ENCODE results near the gene ROR1.

The ROR1 gene

GRCh38 chr1:63861052-63861691 is 87.4 kb downstream of the ROR1 start:
- DNase-seq: no peak

- no peak for DNase-seq
These were observed 89.3 kb downstream of the ROR1 start for GRCh38 chr1:63863145-63863544.

- DNase-seq: no peak
These were observed 90.4 kb downstream of the ROR1 start for GRCh38 chr1:63864224-63864641.

GRCh38 chr1:63865561-63865960 is 91.7 kb downstream of the ROR1 start:
- no peak for DNase-seq

DNA sequence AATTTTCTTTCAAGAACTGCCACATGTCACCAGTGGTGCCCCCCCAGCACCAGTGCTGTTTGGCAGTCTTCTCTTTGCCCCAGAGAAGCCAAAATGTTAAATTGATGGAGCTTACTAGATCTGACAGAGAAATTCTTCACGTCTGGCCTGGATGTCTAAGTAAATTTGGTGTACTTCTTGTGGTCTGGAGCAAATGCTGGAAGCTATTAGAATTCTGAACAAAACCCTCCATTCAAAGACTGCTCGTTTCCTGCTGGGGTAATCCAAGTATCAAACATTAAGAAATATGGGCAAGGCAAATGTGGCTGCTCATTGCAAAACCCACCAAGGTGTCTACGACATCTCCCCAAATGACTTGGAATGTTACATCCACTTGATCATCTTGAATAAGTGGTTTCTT is 92.3 kb downstream of the ROR1 start:
- DNase-seq: no peak

GRCh38 chr1:63867429-63868176 is 93.8 kb downstream of the ROR1 start:
- DNase-seq: no peak

- DNase-seq: no peak
These were observed 94.5 kb downstream of the ROR1 start for GRCh38 chr1:63868268-63868781.

GRCh38 chr1:63870152-63870551 is 96.3 kb downstream of the ROR1 start:
- DNase-seq: no peak

DNA sequence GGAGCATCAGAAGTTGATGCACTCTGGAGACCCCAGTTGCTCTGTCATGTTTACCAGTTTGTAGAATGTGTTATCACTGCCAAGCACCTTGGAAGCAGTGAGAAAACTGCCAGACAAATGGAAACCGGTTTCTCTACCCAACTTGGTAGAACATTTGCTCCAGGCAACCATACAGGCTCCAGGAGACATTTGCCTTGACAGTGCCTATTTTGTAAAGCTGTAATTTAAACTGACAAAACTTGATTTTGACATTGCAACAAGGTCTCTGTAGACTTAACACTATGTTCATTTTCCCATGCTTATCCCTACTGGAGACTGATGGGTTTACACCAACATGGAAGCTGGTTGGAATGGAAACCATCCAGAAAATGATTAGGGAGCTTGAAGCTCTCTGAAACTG is 97.6 kb downstream of the ROR1 start:
- no peak for DNase-seq

GRCh38 chr1:63873751-63874150 is 99.9 kb downstream of the ROR1 start:
- DNase-seq: no peak

- no peak for DNase-seq
These were observed 100.6 kb downstream of the ROR1 start for GRCh38 chr1:63874278-63874880.

- DNase-seq: no peak
These were observed 101.8 kb downstream of the ROR1 start for GRCh38 chr1:63875636-63876035.

- no peak for DNase-seq
These were observed 103.4 kb downstream of the ROR1 start for GRCh38 chr1:63877021-63877767.

- no peak for DNase-seq
These were observed 104.0 kb downstream of the ROR1 start for GRCh38 chr1:63877816-63878215.

DNA sequence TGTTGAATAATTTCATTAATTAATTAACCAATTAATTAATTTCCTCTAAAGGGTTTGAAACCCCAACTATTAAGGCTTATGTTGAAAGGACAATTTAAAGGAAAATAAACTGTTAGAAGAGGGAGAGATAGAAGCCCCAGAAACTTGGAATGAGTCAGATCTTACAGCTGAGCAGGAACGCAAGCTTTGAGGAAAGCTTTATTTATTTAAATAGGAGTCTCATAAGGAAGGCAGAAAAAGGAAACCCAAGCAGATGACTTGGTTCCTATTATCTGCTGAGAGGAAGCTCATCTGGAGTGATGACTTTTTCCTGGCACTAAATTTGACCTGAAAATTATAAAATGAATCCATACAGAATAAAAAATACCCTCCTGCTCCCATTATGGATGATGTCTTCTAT is 105.1 kb downstream of the ROR1 start:
- DNase-seq: peak in 2 of 3 donors; percentile 7 to 8

DNA sequence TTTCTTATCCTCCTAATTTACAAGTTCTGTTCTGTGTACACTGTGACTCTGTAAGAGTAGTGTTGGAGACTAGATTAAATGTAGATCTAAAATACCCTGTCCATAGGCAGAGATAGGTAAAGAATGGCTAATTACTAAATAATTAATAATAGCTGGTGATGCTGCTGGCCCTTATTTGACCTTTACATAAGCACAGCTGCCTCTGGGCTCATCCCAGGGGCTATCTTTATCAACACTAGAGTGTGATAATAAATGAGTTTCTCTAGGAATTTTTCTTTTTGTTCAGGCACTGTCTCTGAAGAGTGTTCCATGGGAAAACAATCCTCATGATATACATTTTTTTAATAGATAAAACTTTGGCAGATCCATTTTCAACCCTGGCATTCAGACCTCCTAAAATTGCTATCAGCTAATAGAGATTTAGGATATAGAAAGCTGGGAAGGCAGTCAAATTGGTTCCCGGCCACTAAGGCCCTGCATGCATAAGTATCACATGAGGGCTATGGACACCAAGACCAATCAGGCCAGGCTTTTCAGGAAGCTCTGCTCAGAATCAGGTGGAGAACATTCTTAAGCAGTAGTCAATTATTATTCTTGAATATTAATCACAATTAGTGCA is 107.2 kb downstream of the ROR1 start:
- no peak for DNase-seq

DNA sequence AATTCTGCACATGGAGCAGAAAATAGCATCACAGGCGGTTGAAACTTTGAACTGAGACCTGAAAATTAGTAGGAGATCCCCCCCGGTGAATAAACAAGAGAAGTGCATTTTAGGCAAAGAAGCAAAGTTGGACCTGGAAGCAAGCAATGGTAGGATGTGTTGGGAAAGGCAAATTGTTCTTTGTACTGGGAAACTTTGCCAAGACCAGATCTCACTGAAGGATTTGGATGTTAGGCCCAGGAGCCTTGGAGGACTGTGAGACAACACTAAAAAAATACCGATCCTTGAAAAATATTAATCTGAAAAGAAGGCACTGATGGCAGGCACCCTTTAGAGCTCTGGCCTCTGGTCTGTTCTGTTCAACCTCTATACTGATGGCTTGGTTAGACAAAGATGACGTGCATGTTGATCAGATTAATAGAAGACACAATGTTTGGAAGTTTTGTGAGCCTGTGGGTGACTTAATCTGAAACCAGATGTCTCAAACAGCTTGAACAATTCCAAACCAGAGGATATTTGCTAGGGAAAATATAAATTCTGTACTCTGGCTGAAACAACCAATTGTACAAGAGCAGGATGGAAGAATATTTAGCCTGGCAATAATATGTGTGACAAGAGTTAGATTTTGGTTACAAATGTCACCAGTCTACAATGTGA is 108.4 kb downstream of the ROR1 start:
- no peak for DNase-seq

GRCh38 chr1:63883494-63884235 is 109.8 kb downstream of the ROR1 start:
- no peak for DNase-seq

DNA sequence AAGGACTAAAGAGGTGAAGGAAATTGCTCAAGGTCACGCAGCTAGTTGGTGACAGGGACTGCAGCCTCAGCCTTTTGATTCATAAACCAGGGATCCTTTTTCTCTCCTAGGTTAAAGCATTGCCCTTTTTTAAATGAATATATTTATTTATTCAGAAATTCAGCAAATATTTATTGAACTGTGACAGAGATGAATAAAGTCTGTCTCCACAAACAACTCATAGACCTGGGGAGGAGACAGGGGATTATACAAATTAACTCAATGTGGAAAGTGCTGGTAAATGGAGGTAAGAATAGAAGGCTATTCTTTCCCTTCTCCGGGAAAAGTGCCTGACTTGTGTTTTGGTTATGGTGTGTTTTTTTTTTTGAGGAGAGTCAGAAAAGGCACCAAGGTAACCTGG is 110.7 kb downstream of the ROR1 start:
- DNase-seq: peak in 1 of 3 donors; percentile 16

DNA sequence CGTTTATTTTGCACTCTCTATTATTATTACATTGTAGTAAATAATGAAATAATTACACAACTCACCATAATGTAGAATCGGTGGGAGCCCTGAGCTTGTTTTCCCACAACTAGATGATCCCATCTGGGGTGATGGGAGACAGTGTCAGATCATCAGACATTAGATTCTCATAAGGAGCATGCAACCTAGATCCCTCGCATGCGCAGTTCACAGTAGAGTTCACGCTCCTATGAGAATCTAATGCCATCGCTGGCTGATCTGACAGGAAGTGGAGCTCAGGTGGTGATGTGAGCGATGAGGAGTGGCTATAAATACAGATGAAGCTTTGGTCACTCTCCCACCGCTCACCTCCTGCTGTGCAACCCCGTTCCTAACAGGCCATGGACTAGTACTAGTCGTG is 112.1 kb downstream of the ROR1 start:
- peak in 1 of 3 donors; percentile 13 for DNase-seq

DNA sequence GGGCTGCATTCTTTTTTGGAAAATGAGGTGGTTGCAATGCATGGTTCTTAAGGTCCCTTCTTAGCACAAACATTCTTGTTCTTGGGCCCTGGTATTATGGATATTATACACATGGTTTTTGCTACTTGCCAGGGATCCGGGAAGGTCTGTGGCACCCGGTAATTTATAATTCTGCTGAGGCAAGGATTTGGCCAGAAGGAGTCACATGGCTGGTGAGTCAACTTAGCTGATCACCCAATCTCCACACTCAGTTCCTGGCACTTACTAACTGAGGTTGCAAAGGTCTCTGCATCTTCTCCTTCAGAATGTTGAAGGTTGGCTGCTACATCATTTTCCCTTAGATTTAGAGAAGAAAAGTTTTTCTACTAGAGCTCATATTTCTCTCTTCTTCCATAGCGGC is 112.5 kb downstream of the ROR1 start:
- no peak for DNase-seq

GRCh38 chr1:63887809-63888208 is 114.0 kb downstream of the ROR1 start:
- DNase-seq: no peak
